GM12873 (cell line): ENCODE data around the gene RCAN3.

Experiments used
- TF ChIP-seq, protein P1 (sequence below): IDR thresholded peaks from 2 replicates; pipeline ENCODE4 v1.5.1; 2012; ENCODE audit warnings: low read depth, mild to moderate bottlenecking, moderate library complexity, low read length, control low read depth; ENCODE audit not compliant: insufficient read depth; ENCODE audit errors: missing control alignments

Gene RCAN3

DNA sequence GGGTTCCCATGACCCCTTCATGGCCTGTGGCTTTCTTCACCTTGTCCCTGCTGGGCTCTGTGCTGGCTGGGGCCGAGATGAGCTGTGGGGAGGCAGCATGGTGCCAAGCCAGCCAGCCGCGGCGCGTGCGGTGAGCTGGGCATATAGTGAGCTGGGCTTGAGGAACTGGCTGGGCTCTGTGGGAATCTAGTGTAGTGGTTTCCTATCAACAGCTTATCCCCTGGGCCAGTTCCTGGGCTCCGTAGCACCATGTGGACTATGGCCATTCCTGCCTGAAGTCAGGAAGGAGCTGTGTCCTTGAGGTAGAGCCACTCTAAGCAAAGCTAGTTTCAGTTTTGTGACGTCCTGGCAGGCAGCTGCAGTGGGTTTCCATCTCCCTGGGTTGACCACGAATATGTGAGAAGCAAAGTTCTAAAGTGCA lies 55.1 kb downstream of the RCAN3 start:
- TF ChIP-seq, protein P1, sequence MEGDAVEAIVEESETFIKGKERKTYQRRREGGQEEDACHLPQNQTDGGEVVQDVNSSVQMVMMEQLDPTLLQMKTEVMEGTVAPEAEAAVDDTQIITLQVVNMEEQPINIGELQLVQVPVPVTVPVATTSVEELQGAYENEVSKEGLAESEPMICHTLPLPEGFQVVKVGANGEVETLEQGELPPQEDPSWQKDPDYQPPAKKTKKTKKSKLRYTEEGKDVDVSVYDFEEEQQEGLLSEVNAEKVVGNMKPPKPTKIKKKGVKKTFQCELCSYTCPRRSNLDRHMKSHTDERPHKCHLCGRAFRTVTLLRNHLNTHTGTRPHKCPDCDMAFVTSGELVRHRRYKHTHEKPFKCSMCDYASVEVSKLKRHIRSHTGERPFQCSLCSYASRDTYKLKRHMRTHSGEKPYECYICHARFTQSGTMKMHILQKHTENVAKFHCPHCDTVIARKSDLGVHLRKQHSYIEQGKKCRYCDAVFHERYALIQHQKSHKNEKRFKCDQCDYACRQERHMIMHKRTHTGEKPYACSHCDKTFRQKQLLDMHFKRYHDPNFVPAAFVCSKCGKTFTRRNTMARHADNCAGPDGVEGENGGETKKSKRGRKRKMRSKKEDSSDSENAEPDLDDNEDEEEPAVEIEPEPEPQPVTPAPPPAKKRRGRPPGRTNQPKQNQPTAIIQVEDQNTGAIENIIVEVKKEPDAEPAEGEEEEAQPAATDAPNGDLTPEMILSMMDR = no peak

DNA sequence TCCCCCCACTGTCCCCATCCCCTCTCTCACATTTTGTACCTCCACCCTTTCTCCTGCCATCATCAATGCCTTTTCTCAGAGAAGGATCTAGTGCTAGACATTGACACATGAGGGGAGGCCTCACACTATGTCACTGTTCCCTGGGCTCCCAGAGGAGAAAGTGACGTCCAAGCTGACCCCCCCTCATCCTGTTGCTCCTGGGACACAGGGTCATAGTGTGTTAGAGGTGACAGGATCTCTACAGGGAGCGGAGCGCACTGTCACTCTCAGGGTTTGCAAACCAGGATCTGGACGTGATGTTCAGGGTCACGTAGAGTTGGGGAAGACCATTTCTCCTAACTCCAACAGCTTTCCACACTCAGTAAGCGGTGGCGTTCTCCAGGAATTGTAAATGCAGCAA lies 55.8 kb downstream of the RCAN3 start:
- TF ChIP-seq, protein P1 = no peak

DNA sequence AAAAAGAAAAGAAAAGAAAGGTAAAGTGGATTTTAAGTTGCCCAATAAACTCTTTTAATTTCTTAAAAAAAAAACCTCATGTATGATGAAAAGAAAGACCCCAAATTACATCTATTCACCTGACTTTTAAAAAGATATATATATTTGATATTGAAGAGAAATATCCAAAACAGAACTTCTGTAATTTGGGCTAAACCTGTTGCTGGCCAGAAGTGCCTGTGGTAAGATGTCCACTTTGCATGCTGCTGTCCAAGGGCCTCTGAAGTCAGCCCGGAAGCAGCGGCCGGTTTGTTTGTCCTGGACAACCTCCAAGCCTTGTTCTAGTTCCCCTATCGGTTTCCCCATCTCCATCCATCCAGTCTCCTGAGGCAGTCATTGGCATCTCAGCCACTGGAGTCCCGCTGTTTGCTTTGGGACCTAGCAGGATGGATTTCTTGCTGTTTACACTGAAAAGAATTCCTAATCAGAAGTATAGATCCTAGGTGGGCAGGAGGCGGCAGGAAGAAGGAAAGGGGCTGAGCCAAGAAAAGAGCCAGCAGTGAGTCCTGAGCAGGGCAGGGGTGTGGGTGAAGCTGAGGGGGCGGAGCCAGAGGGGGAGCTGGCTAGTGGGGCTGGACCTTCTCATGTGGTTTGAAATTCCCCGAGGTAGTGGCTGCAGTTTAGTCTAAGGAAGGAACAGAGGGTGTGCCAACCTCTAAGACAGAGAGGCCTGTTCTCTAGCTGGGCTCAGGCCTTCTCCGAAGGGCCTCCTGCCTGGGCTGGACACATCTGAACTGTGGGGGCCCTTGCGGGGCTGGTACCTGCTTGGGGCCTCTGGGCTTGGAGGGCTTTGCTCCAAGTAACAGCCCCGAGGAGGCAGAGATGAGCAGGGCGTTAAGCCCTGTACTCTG lies 56.5 kb downstream of the RCAN3 start:
- TF ChIP-seq, protein P1 = no peak

DNA sequence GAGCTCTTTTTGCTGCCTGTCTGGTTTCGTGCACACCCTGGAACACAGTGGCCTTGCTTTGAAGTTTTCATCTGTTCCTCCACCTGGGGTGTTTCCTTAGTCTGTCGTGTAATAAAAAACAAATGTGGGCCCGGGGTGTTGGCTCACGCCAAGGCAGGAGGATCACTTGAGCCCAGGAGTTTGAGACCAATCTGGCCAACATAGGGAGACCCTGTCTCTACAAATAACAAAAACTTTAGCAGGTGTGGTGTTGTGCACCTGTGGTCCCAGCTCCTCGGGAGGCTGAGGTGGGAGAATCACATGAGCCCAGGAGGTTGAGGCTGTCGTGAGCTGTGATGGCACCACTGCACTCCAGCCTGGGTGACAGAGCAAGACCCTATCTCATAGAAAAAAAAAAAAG lies 57.7 kb downstream of the RCAN3 start:
- TF ChIP-seq, protein P1 = no peak

DNA sequence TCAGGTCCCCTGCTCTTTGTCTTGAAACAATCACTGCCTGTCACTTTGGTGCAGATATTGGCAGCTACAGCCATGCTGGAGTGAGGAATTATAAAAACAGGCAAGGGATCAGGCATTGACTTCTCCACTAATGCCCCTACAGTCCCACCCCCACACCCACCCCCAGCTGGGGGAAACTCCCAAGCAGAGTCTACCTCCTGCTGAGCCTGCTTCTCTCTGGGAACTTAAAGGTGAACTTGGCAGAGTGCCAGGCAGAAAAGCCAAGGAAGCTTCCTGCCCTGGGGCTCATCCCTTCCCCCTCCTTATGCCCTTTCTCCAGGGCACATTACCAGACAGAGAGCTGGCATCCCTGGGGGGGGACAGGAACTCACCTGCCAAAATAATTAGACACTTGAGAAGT lies 60.0 kb downstream of the RCAN3 start:
- TF ChIP-seq, protein P1 = no peak

DNA sequence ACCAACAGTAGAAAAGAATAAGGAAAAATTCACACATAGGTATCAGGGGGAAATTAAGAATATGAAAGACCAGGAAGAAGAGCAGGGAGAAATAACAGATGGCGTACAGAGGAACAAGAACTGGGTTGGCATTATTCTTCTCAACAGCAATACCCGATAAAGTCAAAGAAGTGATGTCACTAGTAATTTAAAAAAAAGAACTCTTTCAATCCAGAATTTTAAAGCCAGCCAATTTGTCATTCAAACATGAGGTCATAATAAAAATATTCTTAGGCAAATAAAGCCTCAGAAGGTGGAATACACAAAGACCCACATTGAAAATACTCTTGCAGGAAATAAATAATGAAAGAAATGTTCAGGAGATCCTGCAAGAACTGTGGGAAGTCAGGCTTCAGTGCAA lies 62.1 kb downstream of the RCAN3 start:
- TF ChIP-seq, protein P1 = no peak

DNA sequence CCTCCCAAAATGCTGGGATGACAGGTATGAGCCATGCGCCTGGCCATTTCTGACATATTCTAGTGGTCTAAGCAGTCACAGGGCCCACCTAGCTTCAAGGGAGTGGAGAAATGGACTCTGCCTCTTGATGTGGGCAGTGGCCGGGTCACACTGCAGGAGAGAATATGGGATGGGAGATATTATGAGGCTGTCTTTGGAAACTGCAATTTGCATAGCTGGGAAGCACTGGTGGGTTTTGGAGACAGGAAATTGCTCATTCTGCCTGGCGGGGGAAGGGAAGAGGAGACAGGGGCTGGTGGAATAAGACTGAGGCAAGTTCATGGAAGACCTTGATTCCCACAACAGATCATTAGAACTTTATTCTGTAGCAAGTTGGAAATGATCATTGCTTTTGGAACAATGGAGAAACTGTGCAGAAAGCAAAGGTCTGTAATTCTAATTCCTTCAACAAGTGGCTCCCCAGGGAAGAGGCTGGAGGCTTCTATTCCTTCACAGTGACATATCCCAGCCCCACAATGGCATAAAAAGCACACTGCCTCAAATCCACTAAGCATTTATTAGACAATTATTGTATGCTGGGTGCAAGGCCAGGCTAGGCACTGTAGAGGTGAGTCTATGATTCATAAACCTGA lies 63.7 kb downstream of the RCAN3 start:
- TF ChIP-seq, protein P1 = no peak
